Measurements from ENCODE around the gene CAMK2B.

GRCh38 chr7:44288811-44289340 lies 36.5 kb downstream of the CAMK2B start:
- TF ChIP-seq CTCF (IDR thresholded peaks at IDR 0.05 in 2 of 3, conservative IDR thresholded peaks at IDR 0.05 in 1 of 3; ENCODE audit: borderline replicate concordance in 1 of 3, insufficient read depth in 1 of 3, low read depth in 2 of 3, low read length in 2 of 3), result no peak
- no peak for TF ChIP-seq POLR2AphosphoS5 (IDR thresholded peaks at IDR 0.05; ENCODE audit: low read depth, low read length)
- TF ChIP-seq POLR2A (IDR thresholded peaks at IDR 0.05; ENCODE audit: borderline replicate concordance, extremely low read depth, insufficient read depth, insufficient read length), result no peak
- no peak for TF ChIP-seq EZH2 (IDR thresholded peaks at IDR 0.05)
- TF ChIP-seq REST (IDR thresholded peaks at IDR 0.05; ENCODE audit: low read depth), result no peak
